Measurements from ENCODE around the gene KLC1.

Gene KLC1

GRCh38 chr14:103675957-103676356 is 46.9 kb downstream of the KLC1 start:
- Histone ChIP-seq H3K36me3 (ENCODE audit: control insufficient read depth, insufficient read depth, low read length) (peaks cover 34% of the 10 kb centered on the region), H3K4me1 (ENCODE audit: control insufficient read depth, insufficient read depth, low read length) (no peaks in the 10 kb centered on the region), H3K4me3 (ENCODE audit: low read length) (no peak overlapping the region), H3K27me3 (ENCODE audit: control insufficient read depth, insufficient read depth, low read length) (no peaks in the 10 kb centered on the region), H3K27ac (ENCODE audit: low read depth, low read length) (no peak overlapping the region), H3K9ac (ENCODE audit: low read length) (no peak overlapping the region)

- H3K27me3 ChIP-seq (ENCODE audit: control insufficient read depth, insufficient read depth, low read length): no peaks in the 10 kb centered on the region
- H3K9ac ChIP-seq (ENCODE audit: low read length): no peak overlapping the region
- peaks cover 34% of the 10 kb centered on the region for H3K36me3 ChIP-seq (ENCODE audit: control insufficient read depth, insufficient read depth, low read length)
- no peaks in the 10 kb centered on the region for H3K4me1 ChIP-seq (ENCODE audit: control insufficient read depth, insufficient read depth, low read length)
- H3K27ac ChIP-seq (ENCODE audit: low read depth, low read length): no peak overlapping the region
- no peak overlapping the region for H3K4me3 ChIP-seq (ENCODE audit: low read length)
These were observed 48.1 kb downstream of the KLC1 start for GRCh38 chr14:103676881-103677675.

GRCh38 chr14:103679351-103679750 is 50.3 kb downstream of the KLC1 start:
- peaks cover 31% of the 10 kb centered on the region for H3K36me3 ChIP-seq (ENCODE audit: control insufficient read depth, insufficient read depth, low read length)
- H3K9ac ChIP-seq (ENCODE audit: low read length): no peak overlapping the region
- H3K27ac ChIP-seq (ENCODE audit: low read depth, low read length): no peak overlapping the region
- no peaks in the 10 kb centered on the region for H3K27me3 ChIP-seq (ENCODE audit: control insufficient read depth, insufficient read depth, low read length)
- H3K4me3 ChIP-seq (ENCODE audit: low read length): no peak overlapping the region
- no peaks in the 10 kb centered on the region for H3K4me1 ChIP-seq (ENCODE audit: control insufficient read depth, insufficient read depth, low read length)

GRCh38 chr14:103680491-103681231 is 51.6 kb downstream of the KLC1 start:
- Histone ChIP-seq H3K27ac (ENCODE audit: low read depth, low read length) (no peak overlapping the region), H3K9ac (ENCODE audit: low read length) (no peak overlapping the region), H3K27me3 (ENCODE audit: control insufficient read depth, insufficient read depth, low read length) (no peaks in the 10 kb centered on the region), H3K4me3 (ENCODE audit: low read length) (no peak overlapping the region), H3K4me1 (ENCODE audit: control insufficient read depth, insufficient read depth, low read length) (no peaks in the 10 kb centered on the region), H3K36me3 (ENCODE audit: control insufficient read depth, insufficient read depth, low read length) (peaks cover 32% of the 10 kb centered on the region)

GRCh38 chr14:103683139-103683538 is 54.1 kb downstream of the KLC1 start:
- Histone ChIP-seq H3K4me1 (ENCODE audit: control insufficient read depth, insufficient read depth, low read length) (no peaks in the 10 kb centered on the region), H3K9ac (ENCODE audit: low read length) (no peak overlapping the region), H3K27ac (ENCODE audit: low read depth, low read length) (no peak overlapping the region), H3K36me3 (ENCODE audit: control insufficient read depth, insufficient read depth, low read length) (peaks cover 33% of the 10 kb centered on the region), H3K4me3 (ENCODE audit: low read length) (no peak overlapping the region), H3K27me3 (ENCODE audit: control insufficient read depth, insufficient read depth, low read length) (no peaks in the 10 kb centered on the region)

- Histone ChIP-seq H3K27me3 (ENCODE audit: control insufficient read depth, insufficient read depth, low read length) (no peaks in the 10 kb centered on the region), H3K9ac (ENCODE audit: low read length) (no peak overlapping the region), H3K27ac (ENCODE audit: low read depth, low read length) (no peak overlapping the region), H3K36me3 (ENCODE audit: control insufficient read depth, insufficient read depth, low read length) (peaks cover 26% of the 10 kb centered on the region), H3K4me1 (ENCODE audit: control insufficient read depth, insufficient read depth, low read length) (peaks cover 4% of the 10 kb centered on the region), H3K4me3 (ENCODE audit: low read length) (no peak overlapping the region)
These were observed 55.5 kb downstream of the KLC1 start for GRCh38 chr14:103684471-103684870.

- Histone ChIP-seq H3K4me1 (ENCODE audit: control insufficient read depth, insufficient read depth, low read length) (peaks cover 4% of the 10 kb centered on the region), H3K27ac (ENCODE audit: low read depth, low read length) (no peak overlapping the region), H3K36me3 (ENCODE audit: control insufficient read depth, insufficient read depth, low read length) (peaks cover 26% of the 10 kb centered on the region), H3K4me3 (ENCODE audit: low read length) (no peak overlapping the region), H3K9ac (ENCODE audit: low read length) (no peak overlapping the region), H3K27me3 (ENCODE audit: control insufficient read depth, insufficient read depth, low read length) (no peaks in the 10 kb centered on the region)
These were observed 55.9 kb downstream of the KLC1 start for GRCh38 chr14:103684871-103685270.

GRCh38 chr14:103685276-103686211 is 56.5 kb downstream of the KLC1 start:
- Histone ChIP-seq H3K9ac (ENCODE audit: low read length) (no peak overlapping the region), H3K27ac (ENCODE audit: low read depth, low read length) (no peak overlapping the region)

GRCh38 chr14:103686831-103687485 is 57.9 kb downstream of the KLC1 start:
- H3K4me1 ChIP-seq (ENCODE audit: control insufficient read depth, insufficient read depth, low read length): peaks cover 4% of the 10 kb centered on the region
- H3K27me3 ChIP-seq (ENCODE audit: control insufficient read depth, insufficient read depth, low read length): no peaks in the 10 kb centered on the region
- no peak overlapping the region for H3K9ac ChIP-seq (ENCODE audit: low read length)
- no peak overlapping the region for H3K27ac ChIP-seq (ENCODE audit: low read depth, low read length)
- H3K4me3 ChIP-seq (ENCODE audit: low read length): no peak overlapping the region
- peaks cover 26% of the 10 kb centered on the region for H3K36me3 ChIP-seq (ENCODE audit: control insufficient read depth, insufficient read depth, low read length)

More at GRCh38 chr14:103685276-103686211, 56.5 kb downstream of the KLC1 start:
- Histone ChIP-seq H3K4me1 (ENCODE audit: control insufficient read depth, insufficient read depth, low read length) (peaks cover 4% of the 10 kb centered on the region), H3K4me3 (ENCODE audit: low read length) (no peak overlapping the region), H3K27me3 (ENCODE audit: control insufficient read depth, insufficient read depth, low read length) (no peaks in the 10 kb centered on the region), H3K36me3 (ENCODE audit: control insufficient read depth, insufficient read depth, low read length) (peaks cover 26% of the 10 kb centered on the region)

GRCh38 chr14:103687712-103688111 is 58.7 kb downstream of the KLC1 start:
- Histone ChIP-seq H3K4me3 (ENCODE audit: low read length) (no peak overlapping the region), H3K4me1 (ENCODE audit: control insufficient read depth, insufficient read depth, low read length) (peaks cover 4% of the 10 kb centered on the region), H3K36me3 (ENCODE audit: control insufficient read depth, insufficient read depth, low read length) (peaks cover 29% of the 10 kb centered on the region), H3K9ac (ENCODE audit: low read length) (no peak overlapping the region), H3K27ac (ENCODE audit: low read depth, low read length) (no peak overlapping the region), H3K27me3 (ENCODE audit: control insufficient read depth, insufficient read depth, low read length) (no peaks in the 10 kb centered on the region)

GRCh38 chr14:103688441-103688840 is 59.4 kb downstream of the KLC1 start:
- H3K27ac ChIP-seq (ENCODE audit: low read depth, low read length): no peak overlapping the region
- no peak overlapping the region for H3K4me3 ChIP-seq (ENCODE audit: low read length)
- no peak overlapping the region for H3K9ac ChIP-seq (ENCODE audit: low read length)
- H3K27me3 ChIP-seq (ENCODE audit: control insufficient read depth, insufficient read depth, low read length): no peaks in the 10 kb centered on the region
- peaks cover 4% of the 10 kb centered on the region for H3K4me1 ChIP-seq (ENCODE audit: control insufficient read depth, insufficient read depth, low read length)
- H3K36me3 ChIP-seq (ENCODE audit: control insufficient read depth, insufficient read depth, low read length): peaks cover 25% of the 10 kb centered on the region

All from rectal smooth muscle tissue (tissue), 1 donor.